Lung (tissue), 12 donors: ENCODE results near the gene PDRG1. TPM values are rescaled to one million over a fixed set of nuclear protein-coding genes. Genes with fewer than 3 reads are reported as not detected.

Source experiments
- ATAC-seq: fragments of 200-7000 bp; cut with Tn5 transposase; one replicate; pipeline ENCODE4 v1.9.1; 2020; ENCODE audit warnings: moderate number of reproducible peaks; ENCODE audit not compliant: insufficient read depth, low FRiP score
- DNase-seq, 3 donors: peaks; one replicate each; pipeline ENCODE4 v3.0.0-alpha.2; 2013 to 2017
- H3K27ac ChIP-seq, 2 donors: one replicate each; pipeline ENCODE4 v1.5.1; 2013; ENCODE audit warnings: mild to moderate bottlenecking in 2 of 2, moderate library complexity in 2 of 2, control low read depth in 1 of 2, inconsistent platforms in 1 of 2, low read depth in 1 of 2, low read length in 1 of 2
- H3K27me3 ChIP-seq, 3 donors: one replicate each; pipeline ENCODE4 v1.5.1; 2013; ENCODE audit warnings: low read length in 2 of 3; ENCODE audit not compliant: control insufficient read depth in 3 of 3, insufficient read depth in 3 of 3
- H3K36me3 ChIP-seq, 4 donors: one replicate each; pipeline ENCODE4 v1.5.1; 2013; ENCODE audit warnings: low read length in 4 of 4, mild to moderate bottlenecking in 1 of 4, moderate library complexity in 1 of 4; ENCODE audit not compliant: control insufficient read depth in 4 of 4, insufficient read depth in 4 of 4
- H3K4me1 ChIP-seq, 5 donors: one replicate each; pipeline ENCODE4 v1.5.1; 2013; ENCODE audit warnings: low read length in 5 of 5, mild to moderate bottlenecking in 2 of 5, moderate library complexity in 1 of 5; ENCODE audit not compliant: control insufficient read depth in 5 of 5, insufficient read depth in 5 of 5
- H3K4me3 ChIP-seq: one replicate; pipeline ENCODE4 v1.5.1; 2013; ENCODE audit warnings: mild to moderate bottlenecking, control low read depth, moderate library complexity
- H3K9ac ChIP-seq, 2 donors: one replicate each; pipeline ENCODE4 v1.5.1; 2013; ENCODE audit warnings: low read length in 2 of 2, control low read depth in 1 of 2; ENCODE audit not compliant: insufficient read depth in 1 of 2
- H3K9me3 ChIP-seq, 4 donors: one replicate each; pipeline ENCODE4 v1.5.1; 2013; ENCODE audit warnings: low read length in 3 of 4, mild to moderate bottlenecking in 1 of 4, moderate library complexity in 1 of 4; ENCODE audit not compliant: control insufficient read depth in 4 of 4, insufficient read depth in 3 of 4
- CTCF ChIP-seq: IDR thresholded peaks from 2 replicates; pipeline ENCODE4 v1.5.1; 2012; ENCODE audit warnings: mild to moderate bottlenecking; ENCODE audit errors: control extremely low read depth, extremely low read depth
- WGBS, 2 donors: extraction: QIAGEN DNeasy Blood & Tissue Kit; methylation state at CpG; one replicate each; pipeline ENCODE4 v1.1.7; 2013; 5-methylcytosine and 5-hydroxymethylcytosine counted together
- polyA plus RNA-seq, 2 donors: library from polyadenylated mRNA; stranded (reverse); fragments of 200-250 nt; gene quantifications; one replicate each; pipeline ENCODE4 v1.2.1, GENCODE V29; 2013
- total RNA-seq, 2 donors: library from RNA; depleted of rRNA in 1 of 2; stranded (reverse); fragments of >200 nt in 1 of 2; gene quantifications; one replicate each; pipeline ENCODE4 v1.2.1, GENCODE V29; 2014 to 2021
- donor health status: control.
- donor health status: control.
- donor health status: Bipolar disorder and iron deficiency.
- donor health status: healthy.
- donor health status: DM: yes; HTN: yes; CAD: no.

PDRG1 gene
- total and polyA plus RNA-seq, 4 donors = 6.3 to 13.0 (median 11.5) TPM

- H3K9ac ChIP-seq = no peak overlapping the region
These were observed 6.5 kb downstream of the PDRG1 start for GRCh38 chr20:31945319-31945718.

GRCh38 chr20:31943052-31943471 is 8.8 kb downstream of the PDRG1 start:
- 73 to 78% methylated on average over 2 of the region's 2 CpGs for WGBS, 2 donors
- ATAC-seq (no peak), DNase-seq (peak in 2 of 3 donors; percentile 22 to 37)
- Histone ChIP-seq H3K27me3 (no peaks in the 10 kb centered on the region), H3K4me3 (no peak overlapping the region), H3K9ac (no peak overlapping the region), H3K4me1 (peaks cover 0 to 17% (median 0%) of the 10 kb centered on the region in 5 donors), H3K36me3 (peaks cover 16 to 43% (median 30%) of the 10 kb centered on the region in 4 donors), H3K9me3 (peaks cover 0 to 3% (median 0%) of the 10 kb centered on the region in 4 donors), H3K27ac (no peak overlapping the region)
- TF ChIP-seq CTCF = no peak

More at GRCh38 chr20:31945319-31945718, 6.5 kb downstream of the PDRG1 start:
- 83 to 98% methylated on average over 4 of the region's 4 CpGs for WGBS, 2 donors
- Histone ChIP-seq H3K9me3 (peaks cover 0 to 6% (median under 1%) of the 10 kb centered on the region in 4 donors), H3K4me3 (no peak overlapping the region), H3K27ac (no peak overlapping the region), H3K4me1 (peaks cover 0 to 24% (median 2%) of the 10 kb centered on the region in 5 donors), H3K36me3 (peaks cover 34 to 58% (median 39%) of the 10 kb centered on the region in 4 donors), H3K27me3 (no peaks in the 10 kb centered on the region)
- TF ChIP-seq CTCF = no peak
- ATAC-seq (no peak), DNase-seq (no peak)

- 95 to 96% methylated on average over 2 of the region's 2 CpGs for WGBS, 2 donors
- Histone ChIP-seq H3K27me3 (no peaks in the 10 kb centered on the region), H3K9me3 (no peaks in the 10 kb centered on the region), H3K4me1 (peaks cover 0 to 10% (median 0%) of the 10 kb centered on the region in 5 donors), H3K4me3 (no peak overlapping the region), H3K9ac (no peak overlapping the region), H3K27ac (no peak overlapping the region), H3K36me3 (peaks cover 0 to 16% (median under 1%) of the 10 kb centered on the region in 4 donors)
- no peak for TF ChIP-seq CTCF
- DNase-seq (no peak), ATAC-seq (no peak)
These were observed 12.2 kb downstream of the PDRG1 start for GRCh38 chr20:31939661-31940060.

- H3K27ac ChIP-seq = no peak overlapping the region
- no peak overlapping the region for H3K4me3 ChIP-seq
- H3K36me3 ChIP-seq = peaks cover 0 to 4% (median 0%) of the 10 kb centered on the region in 4 donors
- TF ChIP-seq CTCF = no peak
- no peaks in the 10 kb centered on the region for H3K9me3 ChIP-seq
- H3K9ac ChIP-seq = no peak overlapping the region
- ATAC-seq = no peak
- H3K27me3 ChIP-seq = no peaks in the 10 kb centered on the region
- DNase-seq = no peak
- no peaks in the 10 kb centered on the region for H3K4me1 ChIP-seq
- 29 to 89% methylated on average over 1 of the region's 1 CpG for WGBS, 2 donors
These were observed 14.0 kb downstream of the PDRG1 start for GRCh38 chr20:31937820-31938219.
